GM18519 (cell line): Measurements from ENCODE around the gene ARID2.

Source experiments
- ATAC-seq: cut with Tn5 transposase; IDR thresholded peaks from one replicate; pipeline ENCODE4 v1.9.1; 2021; ENCODE audit warnings: mild to moderate bottlenecking, moderate library complexity; ENCODE audit not compliant: unreplicated experiment, low FRiP score

The ARID2 gene

DNA sequence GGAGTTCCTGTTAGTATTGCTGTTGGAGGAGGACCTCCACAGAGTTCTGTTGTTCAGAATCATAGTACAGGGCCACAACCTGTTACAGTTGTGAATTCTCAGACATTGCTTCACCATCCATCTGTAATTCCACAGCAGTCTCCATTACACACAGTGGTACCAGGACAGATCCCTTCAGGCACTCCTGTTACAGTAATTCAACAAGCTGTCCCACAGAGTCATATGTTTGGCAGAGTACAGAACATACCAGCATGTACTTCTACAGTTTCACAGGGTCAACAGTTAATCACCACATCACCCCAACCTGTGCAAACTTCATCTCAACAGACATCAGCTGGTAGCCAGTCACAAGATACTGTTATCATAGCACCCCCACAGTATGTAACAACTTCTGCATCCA is 120.8 kb downstream of the ARID2 start:
- ATAC-seq = no peak

DNA sequence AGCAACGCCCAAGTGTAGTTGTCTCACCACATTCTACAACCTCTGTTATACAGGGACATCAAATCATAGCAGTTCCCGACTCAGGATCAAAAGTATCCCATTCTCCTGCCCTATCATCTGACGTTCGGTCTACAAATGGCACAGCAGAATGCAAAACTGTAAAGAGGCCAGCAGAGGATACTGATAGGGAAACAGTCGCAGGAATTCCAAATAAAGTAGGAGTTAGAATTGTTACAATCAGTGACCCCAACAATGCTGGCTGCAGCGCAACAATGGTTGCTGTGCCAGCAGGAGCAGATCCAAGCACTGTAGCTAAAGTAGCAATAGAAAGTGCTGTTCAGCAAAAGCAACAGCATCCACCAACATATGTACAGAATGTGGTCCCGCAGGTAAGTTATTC is 123.0 kb downstream of the ARID2 start:
- ATAC-seq = no peak

DNA sequence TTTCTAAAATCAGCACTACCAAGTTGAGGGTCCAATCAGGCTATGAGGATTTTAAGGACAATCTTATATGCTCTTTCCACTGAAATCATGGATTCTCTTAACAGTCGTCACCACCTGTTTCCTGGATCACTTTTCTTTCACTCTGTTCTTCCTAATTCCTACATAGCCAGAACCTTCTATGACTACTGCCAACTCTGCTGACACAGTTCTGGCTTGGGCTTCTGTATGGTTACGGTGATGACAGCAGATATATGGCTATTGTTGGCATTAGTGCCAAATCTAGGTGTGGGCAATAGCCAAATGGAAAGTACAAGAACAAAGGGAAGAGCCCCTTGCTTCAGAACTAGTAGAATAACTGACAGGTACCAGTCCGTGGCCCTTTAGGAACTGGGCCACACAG is 124.0 kb downstream of the ARID2 start:
- no peak for ATAC-seq

DNA sequence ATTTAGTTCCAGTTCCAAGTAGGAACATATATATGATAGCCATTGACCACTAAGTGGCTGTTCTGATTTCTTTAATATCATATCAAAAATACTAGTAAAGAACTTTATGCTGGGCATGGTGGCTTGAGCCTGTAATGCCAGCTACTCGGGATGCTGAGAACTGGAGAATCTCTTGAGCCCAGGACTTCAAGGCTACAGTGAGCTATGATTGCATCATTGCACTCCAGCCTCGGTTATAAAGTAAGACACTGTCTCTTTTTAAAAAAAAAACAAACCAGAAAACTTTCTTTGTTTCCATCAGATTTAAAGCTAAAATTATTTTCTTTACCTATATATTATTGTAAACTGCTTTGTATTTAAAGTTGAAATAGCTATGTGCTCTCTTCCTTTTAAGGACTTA is 133.8 kb downstream of the ARID2 start:
- no peak for ATAC-seq

DNA sequence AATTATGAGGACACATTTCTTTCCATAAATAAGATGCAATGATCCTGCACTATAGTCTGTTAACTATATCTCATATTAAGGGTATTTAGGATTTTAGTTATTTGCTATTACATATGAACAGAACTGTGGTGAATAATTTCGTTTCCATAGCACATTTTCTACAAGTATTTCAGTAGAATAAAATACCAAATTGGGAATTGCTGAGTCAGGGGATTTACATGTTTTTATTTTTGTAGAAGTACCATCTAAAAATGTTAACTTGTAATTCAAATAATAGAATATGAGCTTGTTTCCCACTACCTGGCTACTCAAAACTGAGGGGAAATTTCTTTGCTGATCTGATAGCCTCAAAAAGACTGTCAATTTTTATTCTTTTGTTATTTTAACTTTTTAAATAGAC is 136.8 kb downstream of the ARID2 start:
- ATAC-seq = no peak

DNA sequence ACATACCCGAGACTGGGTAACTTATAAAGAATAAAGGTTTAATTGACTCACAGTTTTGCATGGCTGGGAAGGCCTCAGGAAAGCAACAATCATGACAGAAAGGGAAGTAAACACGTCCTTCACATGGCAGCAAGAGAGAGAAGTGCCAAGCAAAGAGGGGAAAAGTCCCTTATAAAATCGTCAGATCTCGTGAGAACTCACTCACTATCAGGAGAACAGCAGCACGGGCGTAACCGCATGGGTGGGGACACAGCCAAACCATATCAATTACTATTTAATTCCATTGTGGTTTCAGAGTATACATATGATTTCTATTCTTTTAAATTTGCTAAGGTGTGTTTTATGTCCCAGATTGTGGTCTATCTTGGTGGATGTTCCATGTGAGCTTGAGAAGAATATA is 142.9 kb downstream of the ARID2 start:
- ATAC-seq = no peak

DNA sequence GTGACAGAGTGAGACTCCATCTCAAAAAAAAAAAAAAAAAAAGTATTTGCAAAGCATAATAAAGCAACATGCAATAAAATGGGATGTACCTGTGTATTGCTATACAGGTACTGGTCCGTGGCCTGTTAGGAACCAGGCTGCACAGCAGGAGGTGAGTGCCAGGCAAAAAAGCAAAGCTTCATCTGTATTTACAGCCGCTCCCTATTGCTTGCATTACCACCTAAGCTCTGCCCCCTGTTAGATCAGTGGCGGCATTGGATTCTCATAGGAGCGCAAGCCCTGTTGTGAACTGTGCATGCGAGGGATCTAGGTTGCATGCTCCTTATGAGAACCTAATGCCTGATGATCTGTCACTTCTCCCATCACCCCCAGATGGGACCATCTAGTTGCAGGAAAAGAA is 147.6 kb downstream of the ARID2 start:
- no peak for ATAC-seq

DNA sequence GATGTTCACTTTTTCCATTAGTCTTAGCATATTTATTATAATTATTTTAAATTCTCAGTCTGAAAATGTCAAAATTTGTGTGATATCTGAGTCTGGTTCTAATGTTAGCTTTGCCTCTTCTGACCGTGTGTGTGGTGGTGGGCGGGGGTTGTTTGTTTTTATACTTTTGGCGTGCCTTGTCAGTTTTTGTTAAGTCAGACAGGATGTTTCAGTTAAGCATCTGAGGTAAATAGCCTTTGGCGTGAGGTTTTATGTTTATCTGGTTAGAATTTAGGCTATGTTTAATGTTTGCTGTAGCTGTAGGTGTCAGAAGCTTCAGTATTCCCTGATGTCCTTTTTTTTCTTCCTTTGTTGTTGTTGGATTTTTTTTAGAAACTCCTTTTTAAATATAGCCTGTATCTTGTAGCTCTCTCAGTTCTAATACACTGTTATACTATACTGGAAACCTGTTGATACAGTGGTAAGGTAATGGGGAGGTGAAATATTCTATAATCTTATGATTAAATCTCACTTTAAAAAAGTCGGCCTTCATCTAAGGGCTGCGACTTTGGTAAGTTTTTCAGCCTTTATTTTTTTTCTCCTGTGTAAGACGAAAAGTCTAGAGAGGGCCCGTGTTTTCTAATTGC is 149.2 kb downstream of the ARID2 start:
- ATAC-seq = no peak

DNA sequence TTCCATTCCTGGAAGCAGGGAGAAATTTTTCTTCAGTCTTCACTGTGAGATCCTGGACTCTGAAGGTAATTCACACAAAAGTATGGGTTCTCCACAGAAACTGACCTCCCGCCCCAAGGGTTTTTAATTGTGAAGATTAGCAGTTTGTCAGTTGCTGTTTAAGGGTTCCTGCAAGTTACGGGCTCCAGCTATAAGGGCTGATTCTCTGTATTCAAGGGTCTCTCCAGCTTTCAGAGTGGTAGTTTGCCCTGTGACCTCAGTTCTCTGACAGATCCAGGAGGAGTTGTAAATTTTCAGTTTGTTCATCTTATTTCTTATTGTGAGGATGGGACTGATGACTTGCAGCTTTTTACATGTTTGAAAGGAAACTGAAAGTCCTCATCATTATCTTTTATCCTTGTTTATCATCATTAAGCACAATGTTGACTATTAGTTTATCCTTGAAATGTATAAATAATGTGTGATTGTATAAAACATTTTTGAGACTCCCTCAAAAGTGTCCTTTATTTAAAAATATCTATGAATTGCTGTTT is 149.9 kb downstream of the ARID2 start:
- ATAC-seq = no peak

DNA sequence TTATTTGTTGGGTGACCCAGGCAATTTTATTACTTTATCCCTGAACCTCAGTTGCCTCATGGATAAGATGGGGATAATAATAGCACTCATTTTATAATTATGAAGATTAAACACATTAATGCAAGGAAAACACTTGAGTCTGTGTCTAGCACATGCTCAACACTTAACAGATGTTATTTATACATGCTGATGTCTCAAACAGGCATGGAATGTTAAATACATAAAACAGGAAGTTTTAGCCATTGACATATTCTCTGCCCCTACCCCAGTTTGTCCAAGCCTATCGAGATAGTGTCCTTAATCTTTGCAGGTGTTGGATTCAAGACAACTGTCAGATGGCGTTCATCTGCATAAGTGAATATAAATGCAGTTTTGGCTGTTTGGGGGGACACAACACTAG is 151.0 kb downstream of the ARID2 start:
- no peak for ATAC-seq

DNA sequence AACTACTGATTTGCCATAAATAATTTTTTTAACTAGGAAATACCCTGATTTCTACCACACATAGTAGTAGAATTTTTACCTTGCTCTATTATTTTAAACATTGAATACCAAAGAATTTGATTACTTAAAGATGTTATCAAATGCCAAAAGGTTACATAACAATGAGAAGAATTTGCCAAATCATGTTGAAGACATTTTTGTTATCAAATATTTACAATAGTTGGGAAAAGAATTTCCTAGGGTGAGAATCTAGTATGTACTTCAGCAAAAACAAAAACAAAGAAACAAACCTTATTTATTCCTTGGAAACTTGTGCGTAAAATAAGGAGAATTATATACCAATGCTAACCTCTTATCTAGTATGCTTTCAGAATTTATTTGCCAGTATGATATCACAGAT is 153.7 kb downstream of the ARID2 start:
- ATAC-seq = no peak

DNA sequence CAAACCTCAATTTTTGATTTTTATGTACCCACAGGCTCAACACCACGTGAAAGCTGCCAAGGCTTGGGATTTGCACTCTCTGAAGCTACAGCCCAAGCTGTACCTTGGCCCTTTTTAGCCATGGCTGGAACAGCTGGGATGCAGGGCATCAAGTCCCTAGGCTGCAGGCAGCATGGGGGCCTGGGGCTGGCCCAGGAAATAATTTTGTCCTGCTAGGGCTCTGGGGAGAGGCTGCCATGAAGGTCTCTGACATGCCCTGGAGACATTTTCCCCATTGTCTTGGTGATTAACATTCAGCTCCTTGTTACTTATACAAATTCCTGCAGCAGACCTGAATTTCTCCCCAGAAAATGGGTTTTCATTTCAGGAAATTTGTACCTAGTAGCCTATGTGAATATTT is 157.2 kb downstream of the ARID2 start:
- ATAC-seq = no peak

DNA sequence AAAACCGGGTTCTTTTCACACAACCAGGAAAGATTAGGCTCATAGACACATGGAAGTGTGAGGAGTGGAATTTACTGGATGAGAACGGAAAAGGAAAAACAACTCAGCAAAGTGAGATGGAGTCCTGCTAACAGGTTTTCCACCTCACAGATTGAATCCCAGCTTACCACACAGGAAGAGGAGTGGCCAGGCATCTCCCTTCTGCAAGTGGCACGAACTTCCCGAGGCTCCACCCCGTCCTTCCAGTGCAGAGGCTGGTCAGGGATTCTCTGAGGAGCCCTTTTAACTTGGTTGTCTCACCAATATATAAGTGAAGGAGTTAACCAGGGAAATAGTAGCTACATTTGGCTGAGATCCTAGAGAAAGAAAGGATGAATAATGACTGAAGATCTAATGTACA is 158.0 kb downstream of the ARID2 start:
- ATAC-seq = no peak

DNA sequence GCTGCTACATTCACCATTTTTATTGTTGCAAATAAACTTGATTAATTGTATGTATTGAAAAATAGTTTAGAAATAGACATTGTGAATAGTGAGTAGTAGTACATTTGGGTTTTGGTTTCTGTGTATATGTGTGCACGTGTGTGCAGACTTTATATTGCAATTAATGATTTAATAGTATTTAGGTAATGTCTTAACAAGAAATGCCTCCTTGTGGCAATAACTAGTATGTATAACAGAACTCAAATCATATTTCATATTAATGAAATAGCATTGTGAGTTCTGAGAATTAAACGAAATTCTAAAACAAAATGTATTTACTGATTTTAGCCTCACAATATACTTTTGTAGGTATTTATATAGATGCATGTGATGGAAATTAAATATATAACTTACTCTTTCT is 160.8 kb downstream of the ARID2 start:
- ATAC-seq = no peak

DNA sequence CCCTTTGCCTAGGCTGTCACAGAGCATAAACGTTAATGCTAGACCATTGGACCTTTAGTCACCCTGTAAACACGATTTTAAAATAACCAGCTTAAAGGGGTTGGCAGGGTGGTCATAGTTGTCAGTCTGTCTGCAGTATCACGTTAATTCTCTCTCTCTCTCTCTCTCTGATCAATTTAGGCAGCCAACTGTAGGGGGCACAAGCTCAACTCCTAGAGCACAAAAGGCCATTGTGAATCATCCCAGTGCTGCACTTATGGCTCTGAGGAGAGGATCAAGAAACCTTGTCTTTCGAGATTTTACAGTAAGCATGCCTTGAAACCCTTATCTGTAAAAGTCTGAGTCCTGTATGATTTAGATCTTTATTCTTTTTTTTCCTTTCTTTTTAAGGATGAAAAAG is 163.7 kb downstream of the ARID2 start:
- ATAC-seq = no peak

DNA sequence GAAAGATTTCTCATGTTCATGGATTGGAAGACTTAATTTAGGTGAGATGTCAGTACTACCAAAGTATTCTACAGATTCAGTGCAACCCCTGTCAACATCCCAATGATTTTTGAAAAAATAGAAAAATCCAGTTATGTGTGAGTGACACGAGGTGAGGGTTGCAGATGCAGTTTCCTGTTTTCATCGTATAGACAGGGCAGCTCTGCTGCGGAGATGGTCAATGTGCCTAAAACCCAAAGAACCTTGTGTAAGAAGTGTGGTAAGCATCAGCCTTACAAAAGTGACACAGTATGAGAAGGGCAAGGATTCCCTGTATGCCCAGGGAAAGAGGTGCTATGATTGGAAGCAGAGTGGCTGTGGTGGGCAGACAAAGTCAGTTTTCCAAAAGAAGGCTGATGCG is 166.5 kb downstream of the ARID2 start:
- no peak for ATAC-seq

DNA sequence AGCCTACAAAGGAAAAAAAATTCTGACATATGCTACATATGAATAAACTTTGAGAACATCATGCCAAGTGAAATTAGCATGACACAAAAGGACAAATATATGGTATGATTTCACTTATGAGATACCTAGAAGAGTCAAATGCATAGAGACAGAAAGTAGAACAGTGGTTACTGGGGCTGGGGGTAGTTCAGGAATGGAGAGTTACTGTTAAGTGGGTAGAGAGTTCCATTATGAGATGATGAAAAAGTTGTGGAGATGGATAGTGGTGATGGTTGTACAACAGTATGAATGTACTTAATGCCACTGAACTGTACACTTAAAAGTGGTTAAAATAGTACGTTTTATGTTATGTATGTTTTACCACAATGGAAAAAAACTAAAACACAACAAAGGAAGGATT is 168.6 kb downstream of the ARID2 start:
- no peak for ATAC-seq

DNA sequence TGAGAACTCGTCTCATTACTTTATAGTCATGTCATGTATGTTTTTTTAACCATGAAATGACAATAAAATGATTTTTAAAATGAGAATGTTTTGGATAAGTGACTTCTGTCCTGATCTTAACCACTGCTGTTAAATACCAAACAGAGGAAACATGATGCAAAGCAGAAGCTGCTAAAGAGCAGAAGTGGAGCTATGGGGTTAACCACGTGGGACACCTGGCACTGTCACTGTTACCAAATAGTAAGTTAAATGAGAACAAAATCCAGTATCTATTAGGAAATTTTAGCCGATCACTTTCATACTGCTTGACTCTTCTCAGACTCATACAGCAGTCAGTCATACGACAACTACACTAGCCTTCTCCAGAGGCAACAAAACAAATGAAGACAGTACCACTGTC is 178.4 kb downstream of the ARID2 start:
- peak; percentile 73 for ATAC-seq

DNA sequence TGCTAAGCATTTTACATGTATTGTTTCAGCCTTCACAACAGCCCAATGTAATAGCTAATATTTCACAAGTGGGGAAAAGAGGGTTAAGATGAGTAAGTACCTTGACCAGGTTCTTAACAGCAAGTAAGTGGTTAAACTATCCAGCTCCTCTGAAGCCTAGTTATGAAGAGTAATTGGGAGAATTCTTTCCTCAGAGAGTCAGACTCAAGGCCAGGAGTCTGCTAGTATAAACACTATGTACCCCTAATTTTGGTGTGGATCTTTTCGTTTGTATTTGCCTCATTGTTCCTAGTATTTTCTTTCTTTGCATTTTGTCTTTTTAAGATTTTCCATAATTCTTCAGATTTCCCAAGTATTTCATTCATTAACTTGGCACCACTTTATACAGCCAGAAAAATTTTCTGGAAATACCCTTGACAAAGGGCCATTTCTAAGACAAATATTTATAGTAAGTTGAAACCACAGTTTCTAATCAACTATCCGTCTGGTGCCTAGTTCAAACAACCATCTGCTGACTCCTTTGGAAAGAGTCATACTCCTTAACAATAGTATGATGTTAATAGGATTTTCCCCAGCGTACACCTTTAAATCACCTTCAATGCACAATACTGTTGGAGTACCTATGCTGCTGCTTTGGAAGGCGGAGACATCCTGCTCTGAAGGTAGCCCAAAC is 179.7 kb downstream of the ARID2 start:
- no peak for ATAC-seq

DNA sequence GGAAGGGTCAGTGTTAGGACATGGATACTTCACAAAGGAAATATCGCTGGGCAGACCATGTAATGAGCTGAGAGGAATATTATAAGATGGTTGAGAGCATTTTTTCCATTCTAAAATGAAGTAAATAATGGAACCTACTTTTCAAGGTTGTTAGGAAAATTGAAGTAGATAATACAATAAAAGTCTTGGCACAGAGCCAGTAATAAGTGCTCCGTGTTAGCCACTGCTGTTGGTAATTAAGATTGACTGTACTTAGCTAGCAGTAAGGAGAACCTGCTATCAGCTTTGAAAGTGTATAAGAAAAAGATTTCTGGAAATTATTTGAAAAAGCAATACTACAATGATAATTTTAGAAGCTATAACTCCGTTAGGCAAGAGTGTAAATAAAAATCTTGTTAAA is 183.3 kb downstream of the ARID2 start:
- ATAC-seq = no peak

DNA sequence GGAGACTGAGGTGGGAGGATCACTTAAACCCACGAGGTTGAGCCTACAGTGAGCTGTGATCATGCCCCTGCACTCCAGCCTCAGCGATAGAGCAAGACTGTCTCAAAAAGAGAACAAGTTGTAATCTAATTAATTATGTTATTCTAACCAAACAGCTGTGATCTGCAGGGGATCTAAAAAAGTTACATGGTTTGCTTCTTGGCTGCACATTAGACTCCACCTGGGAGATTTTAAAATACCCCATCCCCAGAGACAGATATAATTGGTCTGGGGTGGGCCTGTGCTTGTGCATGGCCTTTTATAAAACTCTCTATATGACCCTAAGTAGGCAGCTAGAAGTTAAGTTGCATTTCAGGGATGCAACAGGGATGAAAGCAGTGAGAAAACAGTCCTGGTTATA is 184.1 kb downstream of the ARID2 start:
- ATAC-seq = no peak

DNA sequence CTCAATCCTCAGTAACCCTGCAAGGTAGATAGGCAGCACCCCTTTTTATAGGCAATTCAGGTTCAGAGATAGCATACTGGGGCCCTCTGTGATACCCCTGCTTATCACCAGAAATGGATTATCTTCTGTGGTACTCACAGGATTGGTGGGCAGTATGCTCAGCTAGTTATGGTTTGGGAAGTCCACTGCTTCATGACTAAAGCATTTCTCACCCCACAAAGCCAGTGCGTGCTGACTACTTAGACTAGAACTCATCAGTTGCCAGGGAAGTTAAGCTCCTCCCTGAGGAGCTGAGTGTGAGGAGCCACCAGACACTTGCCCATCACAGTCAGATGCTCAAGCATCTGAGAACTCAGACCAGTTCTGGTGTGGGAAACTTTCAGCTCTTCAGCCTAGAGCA is 184.6 kb downstream of the ARID2 start:
- no peak for ATAC-seq
